ENCODE measurements around the gene GGACT.

Gene GGACT

DNA sequence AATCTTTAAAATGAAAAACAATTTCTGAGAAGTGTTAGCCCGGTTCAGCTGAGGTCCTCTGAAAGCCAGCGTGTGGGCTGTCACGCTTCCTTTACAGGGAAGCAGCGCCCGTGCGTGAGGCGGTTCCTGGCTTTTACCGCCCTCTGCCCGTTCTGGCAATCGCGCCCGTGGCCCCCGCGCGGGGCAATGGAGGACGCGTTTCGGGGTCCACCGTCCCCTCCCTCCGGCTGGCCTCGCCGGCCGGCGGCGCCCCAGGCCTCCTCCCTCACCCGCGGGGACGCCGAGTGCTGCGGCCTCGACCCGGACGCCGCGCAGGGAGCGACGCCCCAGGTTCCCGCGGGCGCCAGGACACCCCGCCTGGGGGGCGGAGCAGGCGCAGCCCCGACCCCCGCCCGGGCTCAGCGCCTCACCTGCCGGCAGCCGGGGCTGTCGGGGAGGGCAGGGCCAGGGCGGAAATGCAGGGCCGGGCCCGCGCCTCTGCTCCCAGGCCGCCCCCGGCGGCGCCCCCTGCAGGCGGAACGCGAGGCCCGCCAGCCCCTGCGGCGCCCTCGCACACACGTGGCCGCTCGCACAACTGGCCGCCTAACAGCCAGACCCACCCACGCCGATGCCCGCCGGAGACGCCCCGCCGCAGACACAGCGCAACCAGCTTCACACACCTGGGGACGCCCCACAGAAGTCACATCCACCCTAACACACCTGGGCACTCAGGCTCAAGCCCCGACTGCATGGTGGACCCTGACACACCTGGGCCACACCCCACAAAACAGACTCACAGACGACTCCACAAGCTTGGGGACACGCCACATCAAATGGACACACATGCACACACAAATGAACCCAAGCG is at the start of gene GGACT:
Gene GGACT (minus strand): TSS at position 459 of the 847 bp plus-strand sequence. CDS start 56,198 bp downstream, outside the sequence.
- H3K4me3 ChIP-seq (replicated peaks; ENCODE audit: low read depth, low read length) = peak within 1 kb of the TSS; percentile 63
- TF ChIP-seq, protein P1, sequence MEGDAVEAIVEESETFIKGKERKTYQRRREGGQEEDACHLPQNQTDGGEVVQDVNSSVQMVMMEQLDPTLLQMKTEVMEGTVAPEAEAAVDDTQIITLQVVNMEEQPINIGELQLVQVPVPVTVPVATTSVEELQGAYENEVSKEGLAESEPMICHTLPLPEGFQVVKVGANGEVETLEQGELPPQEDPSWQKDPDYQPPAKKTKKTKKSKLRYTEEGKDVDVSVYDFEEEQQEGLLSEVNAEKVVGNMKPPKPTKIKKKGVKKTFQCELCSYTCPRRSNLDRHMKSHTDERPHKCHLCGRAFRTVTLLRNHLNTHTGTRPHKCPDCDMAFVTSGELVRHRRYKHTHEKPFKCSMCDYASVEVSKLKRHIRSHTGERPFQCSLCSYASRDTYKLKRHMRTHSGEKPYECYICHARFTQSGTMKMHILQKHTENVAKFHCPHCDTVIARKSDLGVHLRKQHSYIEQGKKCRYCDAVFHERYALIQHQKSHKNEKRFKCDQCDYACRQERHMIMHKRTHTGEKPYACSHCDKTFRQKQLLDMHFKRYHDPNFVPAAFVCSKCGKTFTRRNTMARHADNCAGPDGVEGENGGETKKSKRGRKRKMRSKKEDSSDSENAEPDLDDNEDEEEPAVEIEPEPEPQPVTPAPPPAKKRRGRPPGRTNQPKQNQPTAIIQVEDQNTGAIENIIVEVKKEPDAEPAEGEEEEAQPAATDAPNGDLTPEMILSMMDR (IDR thresholded peaks at IDR 0.05; ENCODE audit: low read length, missing control alignments) = no peak
- peak; percentile 65 for DNase-seq (ENCODE audit: low read depth)

DNA sequence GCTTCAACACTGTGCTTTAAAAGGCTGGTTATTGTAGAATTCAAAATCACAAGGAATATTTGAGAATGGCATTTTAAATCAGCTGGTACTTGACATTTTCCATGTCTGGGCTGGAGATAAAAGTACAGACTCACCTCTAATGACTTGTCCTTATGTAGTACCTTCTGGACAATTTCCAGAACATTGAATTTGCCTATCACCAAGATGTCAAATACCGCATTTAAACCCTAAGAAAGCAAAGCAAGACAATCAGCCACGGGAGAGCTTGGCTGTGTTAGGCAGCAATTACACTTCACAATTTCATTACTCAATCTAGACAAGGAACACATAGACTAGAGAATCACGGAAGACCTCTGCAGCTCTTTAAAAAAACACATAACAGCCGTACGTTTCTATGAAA is 49.2 kb upstream of the GGACT start:
- TF ChIP-seq, protein P1 (IDR thresholded peaks at IDR 0.05; ENCODE audit: low read length, missing control alignments) = no peak
- DNase-seq (ENCODE audit: low read depth) = no peak
- no peak overlapping the region for H3K4me3 ChIP-seq (replicated peaks; ENCODE audit: low read depth, low read length)

DNA sequence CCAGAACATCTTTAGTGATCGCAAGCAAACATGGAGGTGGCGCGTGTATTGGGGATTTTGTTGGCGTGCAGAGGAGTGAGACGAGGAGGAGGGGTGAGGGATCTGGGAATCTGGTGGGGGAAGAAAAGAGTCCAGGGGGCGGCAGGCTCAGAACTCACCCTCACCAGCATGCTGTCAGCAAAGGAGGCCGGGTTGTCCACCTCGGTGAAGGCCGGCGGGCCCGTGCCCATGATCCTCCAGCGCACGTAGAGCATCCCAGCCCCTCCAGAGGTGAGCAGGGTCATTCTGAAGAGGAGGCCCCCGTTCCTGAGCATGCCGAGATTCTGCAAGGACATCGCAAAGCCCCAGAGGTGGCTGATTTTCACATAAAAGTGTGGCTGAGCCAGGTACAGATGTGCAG is 48.8 kb upstream of the GGACT start:
- no peak for DNase-seq (ENCODE audit: low read depth)
- H3K4me3 ChIP-seq (replicated peaks; ENCODE audit: low read depth, low read length) = no peak overlapping the region
- TF ChIP-seq, protein P1 (IDR thresholded peaks at IDR 0.05; ENCODE audit: low read length, missing control alignments) = no peak

DNA sequence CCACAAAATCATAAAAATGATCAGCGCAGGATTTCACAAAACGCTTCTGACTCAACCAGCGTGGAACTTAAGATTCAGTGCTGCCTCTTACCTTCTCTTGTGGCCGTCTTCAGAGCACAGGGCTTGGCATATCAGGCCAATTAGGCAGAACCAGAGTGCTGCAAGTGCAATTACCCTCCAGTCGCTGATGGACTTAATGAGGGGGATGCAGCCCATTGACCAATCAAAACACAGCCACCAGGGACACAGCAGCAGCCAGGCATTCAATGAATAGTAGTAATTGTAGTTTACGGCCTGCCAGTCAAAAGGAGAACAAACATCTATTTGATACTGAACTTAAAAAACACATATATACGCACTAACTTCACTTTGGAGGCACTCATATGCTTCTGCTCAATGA is 47.9 kb upstream of the GGACT start:
- no peak for DNase-seq (ENCODE audit: low read depth)
- TF ChIP-seq, protein P1 (IDR thresholded peaks at IDR 0.05; ENCODE audit: low read length, missing control alignments) = no peak

DNA sequence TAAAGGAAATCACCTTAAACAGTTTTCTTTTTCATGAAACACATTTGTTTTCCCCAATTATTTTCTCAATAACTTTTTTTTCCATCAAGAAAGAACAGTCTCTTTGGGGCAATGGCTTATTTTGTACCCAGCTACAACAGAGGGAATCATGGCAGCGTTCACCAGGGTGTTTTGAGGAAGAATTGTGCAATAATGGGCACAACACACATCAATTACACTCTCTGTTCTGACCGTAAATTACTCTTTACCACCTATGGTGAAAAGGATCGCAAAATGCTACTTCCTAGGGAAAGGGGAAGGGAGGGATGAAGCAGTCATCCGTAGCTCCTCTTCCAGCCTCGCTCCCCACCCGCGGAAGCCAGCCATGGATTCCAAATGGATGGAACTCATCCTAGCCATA is 47.4 kb upstream of the GGACT start:
- H3K4me3 ChIP-seq (replicated peaks; ENCODE audit: low read depth, low read length) = no peak overlapping the region
- TF ChIP-seq, protein P1 (IDR thresholded peaks at IDR 0.05; ENCODE audit: low read length, missing control alignments) = no peak
- no peak for DNase-seq (ENCODE audit: low read depth)

More for the DNA sequence above, 47.9 kb upstream of the GGACT start:
- no peak overlapping the region for H3K4me3 ChIP-seq (replicated peaks; ENCODE audit: low read depth, low read length)

DNA sequence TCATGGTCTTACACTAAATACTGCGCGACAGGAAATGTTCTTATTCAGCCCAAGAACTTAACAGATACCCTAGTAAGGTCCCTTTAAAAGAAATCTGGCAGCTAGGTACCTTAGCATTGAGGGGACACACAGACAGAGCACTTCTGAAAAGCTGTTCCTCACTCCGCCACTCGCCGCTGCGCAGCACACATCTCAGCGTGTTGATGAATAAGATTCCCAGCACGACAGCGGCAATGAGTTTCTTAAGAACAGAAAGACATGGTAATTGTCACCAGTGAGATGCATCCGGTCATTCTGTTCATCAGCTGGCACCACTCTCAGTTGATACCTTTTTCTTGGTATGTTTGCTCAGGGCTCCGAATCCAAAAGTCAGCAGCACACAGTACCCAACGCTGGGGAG is 46.1 kb upstream of the GGACT start:
- DNase-seq (ENCODE audit: low read depth) = no peak
- H3K4me3 ChIP-seq (replicated peaks; ENCODE audit: low read depth, low read length) = no peak overlapping the region
- TF ChIP-seq, protein P1 (IDR thresholded peaks at IDR 0.05; ENCODE audit: low read length, missing control alignments) = no peak

DNA sequence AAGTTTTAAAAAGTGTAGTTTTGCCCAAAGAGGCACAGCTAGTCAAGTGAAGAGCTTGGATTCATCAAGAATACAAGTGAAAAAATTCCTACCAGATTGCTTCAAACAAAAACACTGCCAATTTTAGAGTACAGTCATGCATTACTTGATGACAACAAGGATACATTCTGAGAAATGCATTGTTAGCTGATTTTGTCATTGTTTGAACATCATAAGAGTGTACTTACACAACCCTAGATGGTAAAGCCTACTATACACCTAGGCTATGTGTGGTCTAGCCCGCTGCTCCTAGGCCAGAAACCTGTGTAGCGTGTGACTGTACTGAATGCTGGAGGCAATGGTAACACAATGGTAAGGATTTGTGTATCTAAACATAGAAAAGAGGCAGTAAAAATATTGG is 44.9 kb upstream of the GGACT start:
- H3K4me3 ChIP-seq (replicated peaks; ENCODE audit: low read depth, low read length) = no peak overlapping the region
- TF ChIP-seq, protein P1 (IDR thresholded peaks at IDR 0.05; ENCODE audit: low read length, missing control alignments) = no peak
- DNase-seq (ENCODE audit: low read depth) = peak; percentile 91

Data from fibroblast of pulmonary artery (primary cell).